ENCODE measurements around the gene RIBC2.
"Not testable (repeated sequence)": the region's sequence is repeated elsewhere in the genome, so short reads cannot be mapped to it uniquely, and the experiment has no call there.

Gene RIBC2

GRCh38 chr22:45425531-45426265 is 12.2 kb downstream of the RIBC2 start:
- DNase-seq = no peak

DNA sequence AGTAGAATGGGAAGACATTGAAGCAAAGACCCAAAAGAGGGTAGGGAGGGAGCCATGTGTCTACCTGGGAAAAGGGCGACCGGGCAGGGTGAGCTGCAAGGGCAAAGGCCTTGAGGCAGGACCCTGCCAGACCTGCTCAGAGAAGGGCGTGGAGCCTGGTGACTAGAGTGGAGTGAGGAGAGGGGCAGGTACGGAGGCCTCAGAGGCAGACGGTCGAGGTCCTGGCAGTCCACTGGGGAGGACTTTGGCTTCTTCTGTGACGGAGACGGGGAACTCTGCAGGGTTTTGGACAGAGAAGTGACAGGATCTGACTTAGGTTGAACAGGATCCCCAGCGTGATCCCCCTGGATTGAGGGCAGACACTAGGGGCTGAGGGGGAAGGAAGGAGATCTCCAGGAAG is 12.9 kb downstream of the RIBC2 start:
- DNase-seq = no peak

- DNase-seq = no peak
Measured at GRCh38 chr22:45427114-45427513, 13.6 kb downstream of the RIBC2 start.

DNA sequence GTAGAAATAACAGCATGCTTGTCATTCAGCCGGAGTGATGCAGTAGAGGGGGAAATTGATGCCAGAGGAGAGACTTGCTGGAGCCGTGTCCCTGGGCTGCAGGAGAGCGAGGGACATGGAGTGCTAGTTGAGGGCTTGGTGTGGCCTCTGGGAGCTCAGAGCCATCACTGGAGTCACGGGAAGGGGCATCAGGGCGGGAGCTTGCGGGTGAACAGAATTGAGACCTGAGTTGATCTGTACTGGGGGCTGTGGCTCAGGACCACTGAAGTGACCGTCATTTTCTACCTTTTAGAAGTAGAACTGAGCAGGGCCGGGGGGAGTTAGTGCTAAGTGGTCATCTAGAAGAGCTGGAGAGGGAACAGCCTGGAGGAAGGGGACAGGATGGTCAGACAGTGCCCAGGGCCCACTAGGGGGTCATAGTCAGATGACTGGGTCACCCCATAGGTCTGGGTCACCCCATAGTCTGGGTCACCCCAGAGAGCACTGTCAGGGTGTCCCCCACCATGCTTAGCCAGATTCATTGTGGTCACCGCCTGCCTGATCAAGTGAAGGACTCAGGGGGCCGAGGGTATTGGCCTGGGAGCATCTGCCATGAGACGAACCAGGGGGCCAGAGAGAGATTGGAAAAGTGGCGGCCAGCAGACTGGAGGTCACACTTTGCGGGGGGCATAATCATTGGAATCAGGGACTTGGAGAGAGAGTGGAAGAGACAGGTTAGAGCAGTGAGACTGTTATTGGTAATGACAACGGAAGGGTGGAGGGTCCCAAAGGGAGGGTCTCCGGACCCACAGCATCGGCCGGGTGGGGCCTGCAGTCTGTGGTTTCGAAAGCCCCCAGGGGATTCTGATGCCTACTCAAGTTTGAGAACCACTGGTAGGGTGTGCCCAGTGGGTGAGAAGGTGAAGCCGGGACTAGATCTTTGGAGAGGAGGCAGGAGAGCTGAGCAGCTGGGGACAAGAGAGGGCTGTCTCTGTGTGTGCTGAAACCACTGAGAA is 15.2 kb downstream of the RIBC2 start:
- no peak for DNase-seq

- DNase-seq = no peak
Measured at GRCh38 chr22:45429424-45429823, 15.9 kb downstream of the RIBC2 start.

GRCh38 chr22:45429981-45430775 is 16.7 kb downstream of the RIBC2 start:
- DNase-seq = no peak

DNA sequence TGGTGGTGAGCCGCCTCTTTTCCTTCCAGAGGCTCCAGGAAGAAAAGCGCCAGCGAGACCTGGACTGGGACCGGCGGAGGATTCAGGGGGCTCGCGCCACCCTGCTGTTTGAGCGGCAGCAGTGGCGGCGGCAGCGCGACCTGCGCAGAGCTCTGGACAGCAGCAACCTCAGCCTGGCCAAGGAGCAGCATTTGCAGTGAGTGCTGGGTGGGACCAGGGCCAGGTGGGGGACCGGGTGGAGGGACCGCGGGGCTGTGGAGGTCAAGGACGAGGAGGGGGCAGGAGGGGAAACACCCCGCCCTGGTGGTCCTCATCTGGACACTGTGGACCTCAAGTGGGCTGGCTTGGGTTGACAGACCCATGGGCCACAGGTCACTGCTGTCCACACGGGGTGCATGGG is 17.4 kb downstream of the RIBC2 start:
- no peak for DNase-seq

DNA sequence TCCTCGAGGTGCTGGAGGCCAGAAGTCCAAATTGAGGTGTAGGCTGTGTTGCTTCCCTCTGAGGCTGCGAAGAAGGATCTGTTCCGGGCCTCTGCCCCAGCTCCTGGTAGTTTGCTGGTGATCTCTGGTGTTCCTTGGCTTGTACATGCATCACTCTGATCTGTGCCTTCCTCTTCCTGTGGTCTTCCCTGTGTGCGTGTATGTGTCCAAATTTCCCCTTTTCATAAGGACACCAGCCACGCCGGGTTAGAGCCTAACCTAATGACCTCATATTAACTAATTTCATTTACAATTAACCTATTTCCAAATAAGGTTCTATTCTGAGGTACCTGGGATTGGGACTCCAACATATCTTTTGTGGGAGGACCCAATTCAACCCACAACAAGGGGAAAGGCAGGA is 21.5 kb downstream of the RIBC2 start:
- no peak for DNase-seq

DNA sequence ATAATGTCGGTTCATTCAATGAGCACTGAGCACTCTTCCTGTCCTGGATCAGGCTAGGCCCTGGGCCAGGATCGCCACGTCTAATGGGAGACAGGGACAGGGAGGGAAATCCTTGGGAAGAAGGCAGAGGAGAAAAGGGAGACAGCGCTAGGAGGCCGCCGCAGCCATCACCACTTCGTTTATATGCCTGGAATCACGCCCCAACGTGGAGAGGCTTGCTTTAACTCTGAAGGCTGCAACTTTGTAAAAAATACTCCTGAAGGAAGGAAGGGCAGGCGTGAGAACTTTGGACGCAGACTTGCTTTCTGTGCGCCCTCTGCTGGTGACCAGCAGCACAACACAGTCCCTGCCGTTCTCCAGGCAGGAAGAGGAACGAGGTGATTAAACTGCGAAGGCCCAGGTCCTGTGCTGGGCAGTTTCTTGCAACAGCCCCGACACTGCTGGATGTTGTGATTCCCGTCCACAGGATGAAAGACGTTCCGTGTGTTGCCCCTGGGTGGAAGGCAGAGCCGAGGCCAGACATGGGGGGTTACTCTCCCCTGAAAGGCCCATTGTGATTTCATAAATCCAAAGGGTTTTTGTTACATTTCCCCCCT is 22.1 kb downstream of the RIBC2 start:
- DNase-seq = peak; percentile 82 to 86

DNA sequence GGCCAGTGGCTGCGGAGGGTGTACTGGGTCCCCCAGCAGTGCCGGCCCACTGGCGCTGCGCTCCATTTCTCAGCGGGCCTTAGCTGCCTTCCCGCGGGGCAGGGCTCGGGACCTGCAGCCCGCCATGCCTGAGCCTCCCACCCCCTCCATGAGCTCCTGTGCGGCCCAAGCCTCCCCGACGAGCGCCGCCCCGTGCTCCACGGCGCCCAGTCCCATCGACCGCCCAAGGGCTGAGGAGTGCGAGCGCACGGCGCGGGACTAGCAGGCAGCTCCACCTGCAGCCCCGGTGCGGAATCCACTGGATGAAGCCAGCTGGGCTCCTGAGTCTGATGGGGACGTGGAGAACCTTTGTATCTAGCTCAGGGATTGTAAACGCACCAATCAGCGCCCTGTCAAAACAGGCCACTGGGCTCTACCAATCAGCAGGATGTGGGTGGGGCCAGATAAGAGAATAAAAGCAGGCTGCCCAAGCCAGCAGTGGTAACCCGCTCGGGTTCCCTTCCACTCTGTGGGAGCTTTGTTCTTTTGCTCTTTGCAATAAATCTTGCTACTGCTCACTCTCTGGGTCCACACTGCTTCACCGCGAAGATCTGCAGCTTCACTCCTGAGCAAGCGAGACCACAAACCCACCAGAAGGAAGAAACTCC is 23.5 kb downstream of the RIBC2 start:
- not testable (repeated sequence) for DNase-seq

GRCh38 chr22:45438336-45438735 is 24.8 kb downstream of the RIBC2 start:
- no peak for DNase-seq

- not testable (repeated sequence) for DNase-seq
Measured at GRCh38 chr22:45440688-45441087, 27.2 kb downstream of the RIBC2 start.

GRCh38 chr22:45441138-45441537 is 27.6 kb downstream of the RIBC2 start:
- DNase-seq = peak; percentile 13 to 26

GRCh38 chr22:45442116-45442515 is 28.6 kb downstream of the RIBC2 start:
- no peak for DNase-seq

DNA sequence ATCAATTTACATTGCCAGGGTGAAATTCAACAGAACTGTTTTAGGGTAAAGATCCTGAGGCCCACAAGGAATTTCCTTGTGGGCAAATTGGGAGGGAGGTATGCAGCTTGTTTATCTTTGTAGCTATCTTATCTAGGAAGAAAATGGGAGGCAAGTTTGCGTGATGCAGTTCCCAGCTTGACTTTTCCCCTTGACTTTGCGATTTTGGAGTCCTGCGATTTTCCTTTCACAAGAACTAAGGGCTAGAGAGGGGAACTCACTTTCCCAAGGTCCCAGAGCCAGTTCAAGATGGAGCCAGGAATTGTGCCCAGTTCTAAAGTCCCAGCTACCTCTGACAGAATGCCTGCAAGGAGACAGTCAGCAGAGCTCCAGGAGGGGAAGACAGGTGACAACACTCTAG is 30.7 kb downstream of the RIBC2 start:
- DNase-seq = no peak

GRCh38 chr22:45445031-45445710 is 31.7 kb downstream of the RIBC2 start:
- DNase-seq = no peak

- no peak for DNase-seq
Measured at GRCh38 chr22:45446216-45446615, 32.7 kb downstream of the RIBC2 start.

DNA sequence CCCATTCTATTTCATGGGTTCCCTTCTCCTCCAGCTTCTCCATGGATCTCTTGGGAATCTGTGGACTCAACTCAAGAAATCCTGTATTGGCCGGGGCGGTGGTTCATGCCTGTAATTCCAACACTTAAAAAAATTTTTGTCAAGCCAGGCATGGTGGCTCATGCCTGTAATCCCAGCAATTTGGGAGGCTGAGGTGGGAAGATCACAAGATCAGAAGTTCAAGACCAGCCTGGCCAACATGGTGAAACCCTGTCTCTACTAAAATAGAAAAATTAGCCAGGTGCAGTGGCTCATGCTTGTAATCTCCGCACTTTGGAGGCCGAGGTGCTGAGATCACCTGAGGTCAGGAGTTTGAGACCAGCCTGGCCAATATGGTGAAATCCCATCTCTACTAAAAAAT is 34.1 kb downstream of the RIBC2 start:
- DNase-seq = not testable (repeated sequence)

GRCh38 chr22:45448431-45448830 is 34.9 kb downstream of the RIBC2 start:
- no peak for DNase-seq

DNA sequence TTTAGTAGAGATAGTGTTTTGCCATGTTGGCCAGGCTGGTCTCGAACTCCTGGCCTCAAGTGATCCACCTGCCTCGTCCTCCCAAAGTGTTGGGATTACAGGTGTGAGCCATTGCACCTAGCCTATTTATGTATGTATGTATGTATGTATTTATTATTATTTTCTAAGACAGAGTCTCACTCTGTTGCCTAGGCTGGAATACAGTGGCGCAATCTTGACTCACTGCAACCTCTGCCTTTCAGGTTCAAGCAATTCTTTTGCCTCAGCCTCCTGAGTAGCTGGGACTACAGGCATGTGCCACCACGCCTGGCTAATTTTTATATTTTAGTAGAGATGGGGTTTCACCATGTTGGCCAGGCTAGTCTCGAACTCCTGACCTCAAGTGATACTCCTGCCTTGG is 35.9 kb downstream of the RIBC2 start:
- not testable (repeated sequence) for DNase-seq

GRCh38 chr22:45450101-45450785 is 36.8 kb downstream of the RIBC2 start:
- no peak for DNase-seq

Data from activated CD4-positive, alpha-beta T cell treated with anti-CD3 and anti-CD28 coated beads, Interleukin-2, amount 50 U/mL, for 48 hours (primary cell).